Loucy (cell line): ENCODE measurements around the gene PRIMPOL.

Experiments used
- H2AFZ ChIP-seq: fragments of 200-600 bp; sonication (generic); 2 replicates; pipeline ENCODE4 v1.6.0; 2016; ENCODE audit warnings: antibody characterized with exemption, mild to moderate bottlenecking, low read length, moderate library complexity
- H3F3A ChIP-seq: fragments of 200-600 bp; 2 replicates; pipeline ENCODE4 v1.6.0; 2016; ENCODE audit warnings: antibody characterized with exemption, low read depth, mild to moderate bottlenecking
- H3K27me3 ChIP-seq: fragments of 200-600 bp; sonication (generic); 2 replicates; pipeline ENCODE4 v1.6.1; 2014; ENCODE audit warnings: low read length, mild to moderate bottlenecking; ENCODE audit not compliant: insufficient read depth, poor library complexity, severe bottlenecking
- H3K36me3 ChIP-seq: fragments of 200-600 bp; sonication (generic); 2 replicates; pipeline ENCODE4 v1.6.1; 2016; ENCODE audit warnings: low read length; ENCODE audit not compliant: insufficient read depth
- H3K4me1 ChIP-seq: fragments of 200-600 bp; sonication (generic); 2 replicates; pipeline ENCODE4 v1.5.1; 2014; ENCODE audit warnings: low read length, mild to moderate bottlenecking; ENCODE audit not compliant: insufficient read depth, poor library complexity, severe bottlenecking
- H3K4me2 ChIP-seq: fragments of 200-600 bp; sonication (generic); 2 replicates; pipeline ENCODE4 v1.6.0; 2014; ENCODE audit warnings: antibody characterized with exemption, low read length, low read depth, mild to moderate bottlenecking; ENCODE audit not compliant: poor library complexity, severe bottlenecking
- H3K4me3 ChIP-seq: fragments of 200-600 bp; sonication (generic); 2 replicates; pipeline ENCODE4 v1.5.1; 2014; ENCODE audit warnings: low read length, mild to moderate bottlenecking, mixed read lengths; ENCODE audit not compliant: poor library complexity, severe bottlenecking
- H3K79me2 ChIP-seq: fragments of 200-600 bp; sonication (generic); 2 replicates; pipeline ENCODE4 v1.6.1; 2014; ENCODE audit warnings: low read length; ENCODE audit not compliant: insufficient read depth
- H3K9ac ChIP-seq: fragments of 200-600 bp; sonication (generic); 2 replicates; pipeline ENCODE4 v1.6.0; 2014; ENCODE audit warnings: mild to moderate bottlenecking, low read depth, low read length, moderate library complexity; ENCODE audit not compliant: poor library complexity, severe bottlenecking
- H3K9me2 ChIP-seq: fragments of 200-600 bp; sonication (generic); replicated peaks from 2 replicates; pipeline ENCODE4 v1.6.1; 2016; ENCODE audit warnings: low read depth, low read length, mixed read lengths
- H3K9me3 ChIP-seq: fragments of 200-600 bp; sonication (generic); 2 replicates; pipeline ENCODE4 v1.6.1; 2014; ENCODE audit warnings: mild to moderate bottlenecking, antibody characterized with exemption, low read length, low read depth; ENCODE audit not compliant: insufficient read depth
- H4K20me1 ChIP-seq: fragments of 200-600 bp; sonication (generic); 2 replicates; pipeline ENCODE4 v1.6.0; 2014; ENCODE audit warnings: antibody characterized with exemption, low read length, mild to moderate bottlenecking; ENCODE audit not compliant: insufficient read depth, poor library complexity, severe bottlenecking
- EZH2phosphoT487 ChIP-seq: fragments of 200-600 bp; IDR thresholded peaks from 2 replicates; pipeline ENCODE4 v1.6.1; 2018; ENCODE audit warnings: antibody characterized with exemption, mild to moderate bottlenecking, moderate library complexity, borderline replicate concordance
- TF ChIP-seq, protein P1 (sequence below): fragments of 200-600 bp; sonication (generic); conservative IDR thresholded peaks from 2 replicates; pipeline ENCODE4 v1.5.1; 2014; ENCODE audit warnings: mild to moderate bottlenecking, antibody characterized with exemption, low read length

The PRIMPOL gene

GRCh38 chr4:184666670-184667069 lies 17.1 kb downstream of the PRIMPOL start:
- no peaks in the 10 kb centered on the region for H3K79me2 ChIP-seq
- TF ChIP-seq EZH2phosphoT487 = no peak
- TF ChIP-seq, protein P1, sequence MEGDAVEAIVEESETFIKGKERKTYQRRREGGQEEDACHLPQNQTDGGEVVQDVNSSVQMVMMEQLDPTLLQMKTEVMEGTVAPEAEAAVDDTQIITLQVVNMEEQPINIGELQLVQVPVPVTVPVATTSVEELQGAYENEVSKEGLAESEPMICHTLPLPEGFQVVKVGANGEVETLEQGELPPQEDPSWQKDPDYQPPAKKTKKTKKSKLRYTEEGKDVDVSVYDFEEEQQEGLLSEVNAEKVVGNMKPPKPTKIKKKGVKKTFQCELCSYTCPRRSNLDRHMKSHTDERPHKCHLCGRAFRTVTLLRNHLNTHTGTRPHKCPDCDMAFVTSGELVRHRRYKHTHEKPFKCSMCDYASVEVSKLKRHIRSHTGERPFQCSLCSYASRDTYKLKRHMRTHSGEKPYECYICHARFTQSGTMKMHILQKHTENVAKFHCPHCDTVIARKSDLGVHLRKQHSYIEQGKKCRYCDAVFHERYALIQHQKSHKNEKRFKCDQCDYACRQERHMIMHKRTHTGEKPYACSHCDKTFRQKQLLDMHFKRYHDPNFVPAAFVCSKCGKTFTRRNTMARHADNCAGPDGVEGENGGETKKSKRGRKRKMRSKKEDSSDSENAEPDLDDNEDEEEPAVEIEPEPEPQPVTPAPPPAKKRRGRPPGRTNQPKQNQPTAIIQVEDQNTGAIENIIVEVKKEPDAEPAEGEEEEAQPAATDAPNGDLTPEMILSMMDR = no peak
- H3K4me3 ChIP-seq = no peak overlapping the region
- H3F3A ChIP-seq = no peaks in the 10 kb centered on the region
- no peak overlapping the region for H3K4me2 ChIP-seq
- H3K9me2 ChIP-seq = no peaks in the 10 kb centered on the region
- H3K9ac ChIP-seq = no peak overlapping the region
- H2AFZ ChIP-seq = no peak overlapping the region
- H3K27me3 ChIP-seq = no peaks in the 10 kb centered on the region
- peaks cover 4% of the 10 kb centered on the region; the same call in 1 of the 2 replicates for H3K36me3 ChIP-seq
- H3K4me1 ChIP-seq = peaks cover 27% of the 10 kb centered on the region
- H3K9me3 ChIP-seq = no peaks in the 10 kb centered on the region
- H4K20me1 ChIP-seq = no peaks in the 10 kb centered on the region

DNA sequence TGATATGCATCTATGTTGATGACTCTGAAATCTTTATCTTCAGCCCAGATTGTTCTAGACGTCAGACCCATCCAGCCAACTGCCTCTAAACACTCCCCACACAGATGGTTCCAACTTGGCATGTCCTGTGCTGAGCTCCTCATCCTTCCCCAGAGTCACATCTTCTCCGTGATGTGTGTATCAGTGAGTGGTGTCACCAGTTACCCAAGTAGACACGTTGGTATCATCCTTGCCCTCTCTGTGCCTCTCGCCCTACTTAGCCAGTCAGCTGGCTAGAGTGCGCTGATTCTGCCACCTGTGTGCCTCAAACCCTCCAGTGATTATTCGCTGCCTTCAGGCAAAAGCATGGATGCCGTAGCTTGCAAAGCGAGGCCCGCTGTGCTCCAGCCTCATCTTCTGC lies 18.6 kb downstream of the PRIMPOL start:
- H4K20me1 ChIP-seq = no peaks in the 10 kb centered on the region
- H3K9me2 ChIP-seq = no peaks in the 10 kb centered on the region
- H3K79me2 ChIP-seq = no peaks in the 10 kb centered on the region
- no peaks in the 10 kb centered on the region for H3F3A ChIP-seq
- no peaks in the 10 kb centered on the region for H3K9me3 ChIP-seq
- H3K9ac ChIP-seq = peak overlapping the region; percentile 42
- H3K4me1 ChIP-seq = peaks cover 27% of the 10 kb centered on the region
- H3K4me2 ChIP-seq = peak overlapping the region; percentile 79
- H2AFZ ChIP-seq = no peak overlapping the region
- no peak for TF ChIP-seq EZH2phosphoT487
- TF ChIP-seq, protein P1 = no peak
- H3K27me3 ChIP-seq = no peaks in the 10 kb centered on the region
- H3K36me3 ChIP-seq = peaks cover 7% of the 10 kb centered on the region; the same call in 1 of the 2 replicates
- H3K4me3 ChIP-seq = peak overlapping the region; percentile 39

GRCh38 chr4:184668511-184669114 lies 19.1 kb downstream of the PRIMPOL start:
- Histone ChIP-seq H2AFZ (no peak overlapping the region), H3K4me2 (peak overlapping the region; percentile 79), H3K9me2 (no peaks in the 10 kb centered on the region), H3K79me2 (no peaks in the 10 kb centered on the region), H3F3A (no peaks in the 10 kb centered on the region), H3K36me3 (peaks cover 8% of the 10 kb centered on the region; the same call in 1 of the 2 replicates), H4K20me1 (no peaks in the 10 kb centered on the region), H3K4me1 (peaks cover 27% of the 10 kb centered on the region), H3K9ac (peak overlapping the region; percentile 42), H3K9me3 (no peaks in the 10 kb centered on the region), H3K4me3 (peak overlapping the region; percentile 39), H3K27me3 (no peaks in the 10 kb centered on the region)
- no peak for TF ChIP-seq EZH2phosphoT487
- TF ChIP-seq, protein P1 = no peak
